ENCODE measurements around the gene MYOG.

Gene MYOG

GRCh38 chr1:203037509-203038190, 48.2 kb downstream of the MYOG start:
- WGBS, 2 experiments (ENCODE audit: insufficient coverage in 2 of 2), result 87 to 94% methylated on average over 9 to 10 of the region's 10 CpGs
- peaks cover 22% of the 10 kb centered on the region for H3K4me1 ChIP-seq (ENCODE audit: control insufficient read depth, insufficient read depth, low read length, poor library complexity, severe bottlenecking)
- no peaks in the 10 kb centered on the region for H3K36me3 ChIP-seq (ENCODE audit: control insufficient read depth, insufficient read depth, low read length)
- no peak overlapping the region for H3K27ac ChIP-seq (ENCODE audit: low read depth, low read length, severe bottlenecking)
- no peak overlapping the region for H3K4me3 ChIP-seq (ENCODE audit: extremely low read depth, insufficient read depth, low read length, poor library complexity, severe bottlenecking)
- H3K9me3 ChIP-seq (ENCODE audit: control insufficient read depth, low read length), result no peaks in the 10 kb centered on the region

DNA sequence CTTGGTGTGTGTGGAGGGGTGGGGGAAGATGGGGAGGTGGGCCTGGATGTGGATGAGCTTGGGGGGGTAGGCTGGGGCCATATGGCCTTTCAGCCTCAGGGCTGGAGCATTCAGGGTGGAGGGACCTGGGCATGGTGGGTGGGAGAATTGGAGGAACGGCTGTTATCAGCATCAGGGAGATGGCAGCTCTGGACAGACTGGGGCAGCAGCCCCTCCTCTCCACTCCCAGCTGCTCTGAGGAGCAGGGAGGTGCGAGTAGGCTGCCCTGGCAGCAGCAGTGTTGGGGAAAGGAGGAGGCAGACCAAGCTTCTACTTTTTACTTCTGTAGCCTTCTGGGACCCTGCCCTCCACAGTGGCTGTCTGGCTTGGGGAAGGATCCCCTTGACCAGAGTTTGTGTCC, 49.3 kb downstream of the MYOG start:
- H3K4me1 ChIP-seq (ENCODE audit: control insufficient read depth, insufficient read depth, low read length, poor library complexity, severe bottlenecking), result peaks cover 22% of the 10 kb centered on the region
- H3K36me3 ChIP-seq (ENCODE audit: control insufficient read depth, insufficient read depth, low read length), result no peaks in the 10 kb centered on the region
- WGBS, 2 experiments (ENCODE audit: insufficient coverage in 2 of 2), result 67% methylated on average over 1 of the region's 2 CpGs; no CpG with 5 or more reads in 1 of the 2 experiments
- H3K4me3 ChIP-seq (ENCODE audit: extremely low read depth, insufficient read depth, low read length, poor library complexity, severe bottlenecking), result no peak overlapping the region
- H3K9me3 ChIP-seq (ENCODE audit: control insufficient read depth, low read length), result no peaks in the 10 kb centered on the region
- no peak overlapping the region for H3K27ac ChIP-seq (ENCODE audit: low read depth, low read length, severe bottlenecking)

- Histone ChIP-seq H3K9me3 (ENCODE audit: control insufficient read depth, low read length) (no peaks in the 10 kb centered on the region), H3K4me1 (ENCODE audit: control insufficient read depth, insufficient read depth, low read length, poor library complexity, severe bottlenecking) (peaks cover 22% of the 10 kb centered on the region), H3K36me3 (ENCODE audit: control insufficient read depth, insufficient read depth, low read length) (no peaks in the 10 kb centered on the region), H3K27ac (ENCODE audit: low read depth, low read length, severe bottlenecking) (no peak overlapping the region), H3K4me3 (ENCODE audit: extremely low read depth, insufficient read depth, low read length, poor library complexity, severe bottlenecking) (no peak overlapping the region)
- 69 to 80% methylated on average over 2 of the region's 4 CpGs for WGBS, 2 experiments (ENCODE audit: insufficient coverage in 2 of 2)
Observed at GRCh38 chr1:203036135-203036534, 49.7 kb downstream of the MYOG start.

- WGBS, 2 experiments (ENCODE audit: insufficient coverage in 2 of 2), result 79 to 82% methylated on average over 13 to 14 of the region's 15 CpGs
- Histone ChIP-seq H3K4me1 (ENCODE audit: control insufficient read depth, insufficient read depth, low read length, poor library complexity, severe bottlenecking) (peaks cover 18% of the 10 kb centered on the region), H3K4me3 (ENCODE audit: extremely low read depth, insufficient read depth, low read length, poor library complexity, severe bottlenecking) (no peak overlapping the region), H3K9me3 (ENCODE audit: control insufficient read depth, low read length) (no peaks in the 10 kb centered on the region), H3K27ac (ENCODE audit: low read depth, low read length, severe bottlenecking) (no peak overlapping the region), H3K36me3 (ENCODE audit: control insufficient read depth, insufficient read depth, low read length) (no peaks in the 10 kb centered on the region)
Observed at GRCh38 chr1:203035111-203036000, 50.5 kb downstream of the MYOG start.

DNA sequence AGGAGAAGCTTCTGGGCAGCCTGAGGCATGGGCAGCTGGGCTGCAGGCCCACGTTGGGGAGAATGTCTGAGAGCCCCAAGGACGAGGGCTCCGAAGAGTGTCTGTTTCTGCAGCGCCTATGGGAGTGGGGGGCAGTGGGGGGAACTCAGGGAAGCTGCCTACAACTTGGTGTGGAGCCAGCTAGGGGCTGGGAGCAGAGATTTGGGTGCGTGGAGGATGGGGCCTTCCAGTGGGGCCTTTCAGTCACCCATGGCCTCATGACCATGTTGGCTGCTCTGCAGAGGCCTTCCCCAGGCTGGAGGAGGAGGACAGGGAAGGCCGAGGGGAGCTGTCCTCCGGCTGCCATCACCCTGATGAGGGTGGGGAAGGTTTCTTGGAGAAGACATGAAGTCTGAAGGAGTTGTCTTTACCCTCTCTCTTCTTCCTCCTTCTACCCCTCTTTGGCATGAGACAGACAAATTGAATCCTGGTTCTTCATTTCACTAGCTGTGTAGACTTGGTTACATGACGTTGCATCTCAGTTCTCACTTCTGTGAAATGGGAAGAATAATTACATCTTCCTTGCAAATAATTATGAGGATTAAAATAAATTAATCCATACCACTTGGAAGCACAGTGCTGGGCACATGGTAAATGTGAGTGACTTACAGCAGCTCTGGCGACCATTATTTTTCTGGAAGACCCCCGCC, 51.2 kb downstream of the MYOG start:
- no peaks in the 10 kb centered on the region for H3K36me3 ChIP-seq (ENCODE audit: control insufficient read depth, insufficient read depth, low read length)
- WGBS, 2 experiments (ENCODE audit: insufficient coverage in 2 of 2), result 85 to 97% methylated on average over 5 to 7 of the region's 10 CpGs
- H3K27ac ChIP-seq (ENCODE audit: low read depth, low read length, severe bottlenecking), result no peak overlapping the region
- peaks cover 12% of the 10 kb centered on the region for H3K4me1 ChIP-seq (ENCODE audit: control insufficient read depth, insufficient read depth, low read length, poor library complexity, severe bottlenecking)
- no peak overlapping the region for H3K4me3 ChIP-seq (ENCODE audit: extremely low read depth, insufficient read depth, low read length, poor library complexity, severe bottlenecking)
- no peaks in the 10 kb centered on the region for H3K9me3 ChIP-seq (ENCODE audit: control insufficient read depth, low read length)

DNA sequence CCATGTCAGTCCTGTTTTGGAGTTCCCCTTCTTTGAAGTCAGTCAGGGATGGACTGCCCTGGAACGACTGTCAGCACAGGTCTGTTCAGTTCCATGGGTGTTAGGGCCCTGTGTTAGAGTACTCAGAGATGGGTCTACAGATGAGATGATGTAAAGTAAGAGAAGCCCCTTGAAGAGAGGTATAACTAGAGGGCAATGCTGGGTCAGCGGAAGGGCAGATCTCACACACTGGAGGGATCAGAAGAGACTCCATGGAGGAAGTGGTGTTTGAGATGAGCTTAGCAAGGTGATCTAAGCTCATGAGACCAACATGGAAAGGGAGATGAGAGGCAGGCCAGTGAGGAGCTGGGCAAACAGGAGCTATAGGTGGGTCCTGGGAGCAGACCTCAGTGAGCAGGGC, 51.9 kb downstream of the MYOG start:
- Histone ChIP-seq H3K9me3 (ENCODE audit: control insufficient read depth, low read length) (no peaks in the 10 kb centered on the region), H3K36me3 (ENCODE audit: control insufficient read depth, insufficient read depth, low read length) (no peaks in the 10 kb centered on the region), H3K4me3 (ENCODE audit: extremely low read depth, insufficient read depth, low read length, poor library complexity, severe bottlenecking) (no peak overlapping the region), H3K27ac (ENCODE audit: low read depth, low read length, severe bottlenecking) (no peak overlapping the region), H3K4me1 (ENCODE audit: control insufficient read depth, insufficient read depth, low read length, poor library complexity, severe bottlenecking) (peaks cover 12% of the 10 kb centered on the region)
- WGBS, 2 experiments (ENCODE audit: insufficient coverage in 2 of 2), result 92 to 100% methylated on average over 1 to 2 of the region's 2 CpGs

GRCh38 chr1:203033287-203033686, 52.5 kb downstream of the MYOG start:
- no peak overlapping the region for H3K27ac ChIP-seq (ENCODE audit: low read depth, low read length, severe bottlenecking)
- 100% methylated on average over 1 of the region's 2 CpGs for WGBS, 2 experiments (ENCODE audit: insufficient coverage in 2 of 2)
- H3K4me1 ChIP-seq (ENCODE audit: control insufficient read depth, insufficient read depth, low read length, poor library complexity, severe bottlenecking), result peaks cover 10% of the 10 kb centered on the region
- H3K4me3 ChIP-seq (ENCODE audit: extremely low read depth, insufficient read depth, low read length, poor library complexity, severe bottlenecking), result no peak overlapping the region
- no peaks in the 10 kb centered on the region for H3K36me3 ChIP-seq (ENCODE audit: control insufficient read depth, insufficient read depth, low read length)
- H3K9me3 ChIP-seq (ENCODE audit: control insufficient read depth, low read length), result no peaks in the 10 kb centered on the region

All from mesodermal cell (in vitro differentiated cells).